GM19395 (cell line): ENCODE results near the gene IL1RAP.

Experiments used
- ATAC-seq: cut with Tn5 transposase; IDR thresholded peaks from one replicate; pipeline ENCODE4 v1.9.1; 2021; ENCODE audit warnings: mild to moderate bottlenecking, moderate library complexity; ENCODE audit not compliant: unreplicated experiment

Gene IL1RAP

GRCh38 chr3:190706582-190706981, 192.7 kb downstream of the IL1RAP start:
- ATAC-seq = no peak
